Measurements from ENCODE around the gene PPP1R9A.

Gene PPP1R9A

GRCh38 chr7:94940241-94940640 lies 32.8 kb downstream of the PPP1R9A start:
- peaks cover 0 to 6% of the 10 kb centered on the region in 2 donors for H3K4me1 ChIP-seq (ENCODE audit: control insufficient read depth in 1 of 2, insufficient read depth in 2 of 2, low read length in 2 of 2)
- no peak overlapping the region for H3K9ac ChIP-seq (ENCODE audit: low read depth in 1 of 2, low read length in 2 of 2)
- no peak overlapping the region for H3K27ac ChIP-seq (ENCODE audit: low read depth, low read length)
- H3K27me3 ChIP-seq (ENCODE audit: control insufficient read depth in 1 of 2, insufficient read depth in 2 of 2, low read length in 2 of 2), result no peaks in the 10 kb centered on the region
- no peaks in the 10 kb centered on the region for H3K36me3 ChIP-seq (ENCODE audit: control insufficient read depth in 1 of 2, insufficient read depth in 2 of 2, low read length in 2 of 2)
- no peaks in the 10 kb centered on the region for H3K9me3 ChIP-seq (ENCODE audit: control insufficient read depth in 1 of 2, low read length in 2 of 2)
- no peak overlapping the region for H3K4me3 ChIP-seq (ENCODE audit: low read depth in 1 of 2, low read length in 2 of 2)

DNA sequence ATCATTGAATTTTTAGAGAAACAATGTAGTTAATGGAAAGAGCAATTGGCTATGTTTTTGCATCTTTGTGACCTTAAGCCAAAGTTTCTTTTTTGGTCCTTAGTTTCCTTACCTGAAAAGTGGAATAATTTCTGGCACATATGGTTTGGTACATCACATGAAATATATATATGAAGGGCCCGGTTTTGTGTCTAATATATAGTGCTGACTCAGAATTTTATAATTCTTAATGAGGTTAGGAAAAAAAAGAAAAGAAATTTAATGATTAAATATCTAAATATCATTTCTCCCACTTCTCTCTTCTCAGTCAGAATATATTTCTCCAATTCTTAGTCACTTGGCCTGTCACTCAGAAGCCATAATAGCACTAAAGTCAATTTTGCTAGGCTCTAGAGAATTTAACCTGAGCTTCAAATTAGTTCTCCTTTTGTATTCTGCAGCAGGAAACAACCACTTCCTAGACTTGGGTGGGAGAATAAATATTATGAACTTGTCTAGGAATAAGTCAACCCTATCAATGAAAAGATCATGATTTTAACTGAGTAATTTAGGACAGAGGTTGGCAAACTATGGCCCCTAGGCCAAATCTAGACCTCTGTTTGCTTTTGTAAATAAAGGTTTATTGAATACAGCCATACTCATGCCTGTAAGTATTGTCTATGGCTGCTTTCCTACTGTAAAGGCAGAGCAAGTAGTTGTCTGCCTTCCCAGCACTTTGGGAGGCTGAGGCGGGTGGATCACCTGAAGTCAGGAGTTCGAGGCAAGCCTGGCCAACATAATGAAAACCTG lies 34.6 kb downstream of the PPP1R9A start:
- no peak overlapping the region for H3K4me3 ChIP-seq (ENCODE audit: low read depth in 1 of 2, low read length in 2 of 2)
- H3K27me3 ChIP-seq (ENCODE audit: control insufficient read depth in 1 of 2, insufficient read depth in 2 of 2, low read length in 2 of 2), result no peaks in the 10 kb centered on the region
- H3K36me3 ChIP-seq (ENCODE audit: control insufficient read depth in 1 of 2, insufficient read depth in 2 of 2, low read length in 2 of 2), result no peaks in the 10 kb centered on the region
- no peaks in the 10 kb centered on the region for H3K9me3 ChIP-seq (ENCODE audit: control insufficient read depth in 1 of 2, low read length in 2 of 2)
- H3K4me1 ChIP-seq (ENCODE audit: control insufficient read depth in 1 of 2, insufficient read depth in 2 of 2, low read length in 2 of 2), result peaks cover 0 to 6% of the 10 kb centered on the region in 2 donors
- H3K9ac ChIP-seq (ENCODE audit: low read depth in 1 of 2, low read length in 2 of 2), result no peak overlapping the region
- H3K27ac ChIP-seq (ENCODE audit: low read depth, low read length), result no peak overlapping the region

- Histone ChIP-seq H3K36me3 (ENCODE audit: control insufficient read depth in 1 of 2, insufficient read depth in 2 of 2, low read length in 2 of 2) (no peaks in the 10 kb centered on the region), H3K9me3 (ENCODE audit: control insufficient read depth in 1 of 2, low read length in 2 of 2) (no peaks in the 10 kb centered on the region), H3K9ac (ENCODE audit: low read depth in 1 of 2, low read length in 2 of 2) (no peak overlapping the region), H3K27me3 (ENCODE audit: control insufficient read depth in 1 of 2, insufficient read depth in 2 of 2, low read length in 2 of 2) (no peaks in the 10 kb centered on the region), H3K4me3 (ENCODE audit: low read depth in 1 of 2, low read length in 2 of 2) (no peak overlapping the region), H3K27ac (ENCODE audit: low read depth, low read length) (no peak overlapping the region), H3K4me1 (ENCODE audit: control insufficient read depth in 1 of 2, insufficient read depth in 2 of 2, low read length in 2 of 2) (peaks cover 0 to 6% of the 10 kb centered on the region in 2 donors)
These were observed 35.7 kb downstream of the PPP1R9A start for GRCh38 chr7:94943134-94943533.

DNA sequence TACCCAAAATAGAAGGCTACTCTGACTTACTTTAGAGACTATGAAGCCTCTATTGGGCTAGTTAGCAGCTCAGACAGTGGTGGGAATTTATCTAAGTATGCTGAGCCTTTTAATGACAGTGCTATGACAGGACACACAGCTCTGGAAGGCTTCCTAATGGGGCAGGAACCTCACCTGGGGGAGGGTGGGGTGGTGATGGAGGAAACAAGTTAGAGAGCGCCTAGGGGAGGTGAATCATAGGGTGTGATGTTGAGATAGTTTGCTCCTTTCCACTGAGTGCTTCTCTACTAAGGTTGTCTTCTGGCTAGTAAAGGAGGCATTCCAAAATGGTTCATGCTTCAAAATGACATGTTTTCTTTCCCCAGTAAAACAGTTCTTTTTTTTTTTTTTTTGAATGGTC lies 42.1 kb downstream of the PPP1R9A start:
- Histone ChIP-seq H3K9me3 (ENCODE audit: control insufficient read depth in 1 of 2, low read length in 2 of 2) (no peaks in the 10 kb centered on the region), H3K4me3 (ENCODE audit: low read depth in 1 of 2, low read length in 2 of 2) (no peak overlapping the region), H3K27ac (ENCODE audit: low read depth, low read length) (no peak overlapping the region), H3K9ac (ENCODE audit: low read depth in 1 of 2, low read length in 2 of 2) (no peak overlapping the region), H3K4me1 (ENCODE audit: control insufficient read depth in 1 of 2, insufficient read depth in 2 of 2, low read length in 2 of 2) (no peaks in the 10 kb centered on the region), H3K36me3 (ENCODE audit: control insufficient read depth in 1 of 2, insufficient read depth in 2 of 2, low read length in 2 of 2) (no peaks in the 10 kb centered on the region), H3K27me3 (ENCODE audit: control insufficient read depth in 1 of 2, insufficient read depth in 2 of 2, low read length in 2 of 2) (no peaks in the 10 kb centered on the region)

DNA sequence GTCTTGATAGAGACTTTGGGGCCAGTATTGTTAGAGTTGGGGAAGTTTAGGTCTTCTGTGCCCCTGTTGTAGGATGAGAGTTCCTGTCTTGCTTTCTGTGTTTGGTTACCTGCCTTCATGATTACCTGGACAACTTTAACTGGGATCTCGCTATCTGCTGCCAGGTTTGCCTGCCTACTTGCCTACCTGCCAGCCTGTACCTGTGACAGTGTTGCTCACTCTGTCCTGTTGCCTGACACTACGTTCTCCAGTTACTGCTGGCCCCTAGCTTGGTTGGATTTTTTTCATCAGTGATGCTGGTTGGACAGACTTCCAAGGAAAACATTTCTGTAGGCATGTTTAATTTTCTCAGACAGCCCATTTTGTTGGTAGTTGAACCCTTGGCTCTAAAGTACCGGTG lies 48.4 kb downstream of the PPP1R9A start:
- Histone ChIP-seq H3K27ac (ENCODE audit: low read depth, low read length) (no peak overlapping the region), H3K9me3 (ENCODE audit: control insufficient read depth in 1 of 2, low read length in 2 of 2) (no peaks in the 10 kb centered on the region), H3K4me1 (ENCODE audit: control insufficient read depth in 1 of 2, insufficient read depth in 2 of 2, low read length in 2 of 2) (no peaks in the 10 kb centered on the region), H3K9ac (ENCODE audit: low read depth in 1 of 2, low read length in 2 of 2) (no peak overlapping the region), H3K36me3 (ENCODE audit: control insufficient read depth in 1 of 2, insufficient read depth in 2 of 2, low read length in 2 of 2) (no peaks in the 10 kb centered on the region), H3K4me3 (ENCODE audit: low read depth in 1 of 2, low read length in 2 of 2) (no peak overlapping the region), H3K27me3 (ENCODE audit: control insufficient read depth in 1 of 2, insufficient read depth in 2 of 2, low read length in 2 of 2) (no peaks in the 10 kb centered on the region)

DNA sequence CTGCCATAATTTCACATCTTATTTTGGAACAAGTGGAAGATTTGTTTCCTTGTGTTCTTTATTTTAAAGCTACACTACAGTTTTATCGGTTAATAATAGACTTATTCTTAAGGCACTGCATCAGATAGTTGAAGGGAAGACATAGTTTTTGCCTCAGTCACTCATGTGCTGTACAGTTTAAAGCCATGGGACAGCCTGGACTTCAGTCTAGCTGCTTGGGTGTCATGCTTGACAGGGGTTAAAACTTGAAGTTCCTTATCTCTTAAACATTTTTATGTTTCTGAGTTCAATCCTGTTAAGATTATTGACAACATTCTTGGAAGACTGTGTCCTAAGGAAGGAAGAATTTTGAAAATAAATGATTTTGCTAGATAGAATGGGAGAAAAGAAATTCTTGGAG lies 49.7 kb downstream of the PPP1R9A start:
- Histone ChIP-seq H3K36me3 (ENCODE audit: control insufficient read depth in 1 of 2, insufficient read depth in 2 of 2, low read length in 2 of 2) (no peaks in the 10 kb centered on the region), H3K4me1 (ENCODE audit: control insufficient read depth in 1 of 2, insufficient read depth in 2 of 2, low read length in 2 of 2) (no peaks in the 10 kb centered on the region), H3K27ac (ENCODE audit: low read depth, low read length) (no peak overlapping the region), H3K9me3 (ENCODE audit: control insufficient read depth in 1 of 2, low read length in 2 of 2) (no peaks in the 10 kb centered on the region), H3K9ac (ENCODE audit: low read depth in 1 of 2, low read length in 2 of 2) (no peak overlapping the region), H3K27me3 (ENCODE audit: control insufficient read depth in 1 of 2, insufficient read depth in 2 of 2, low read length in 2 of 2) (no peaks in the 10 kb centered on the region), H3K4me3 (ENCODE audit: low read depth in 1 of 2, low read length in 2 of 2) (no peak overlapping the region)

- Histone ChIP-seq H3K27ac (ENCODE audit: low read depth, low read length) (no peak overlapping the region), H3K27me3 (ENCODE audit: control insufficient read depth in 1 of 2, insufficient read depth in 2 of 2, low read length in 2 of 2) (no peaks in the 10 kb centered on the region), H3K36me3 (ENCODE audit: control insufficient read depth in 1 of 2, insufficient read depth in 2 of 2, low read length in 2 of 2) (no peaks in the 10 kb centered on the region), H3K4me1 (ENCODE audit: control insufficient read depth in 1 of 2, insufficient read depth in 2 of 2, low read length in 2 of 2) (no peaks in the 10 kb centered on the region), H3K9me3 (ENCODE audit: control insufficient read depth in 1 of 2, low read length in 2 of 2) (no peaks in the 10 kb centered on the region), H3K4me3 (ENCODE audit: low read depth in 1 of 2, low read length in 2 of 2) (no peak overlapping the region), H3K9ac (ENCODE audit: low read depth in 1 of 2, low read length in 2 of 2) (no peak overlapping the region)
These were observed 55.3 kb downstream of the PPP1R9A start for GRCh38 chr7:94962661-94963060.

DNA sequence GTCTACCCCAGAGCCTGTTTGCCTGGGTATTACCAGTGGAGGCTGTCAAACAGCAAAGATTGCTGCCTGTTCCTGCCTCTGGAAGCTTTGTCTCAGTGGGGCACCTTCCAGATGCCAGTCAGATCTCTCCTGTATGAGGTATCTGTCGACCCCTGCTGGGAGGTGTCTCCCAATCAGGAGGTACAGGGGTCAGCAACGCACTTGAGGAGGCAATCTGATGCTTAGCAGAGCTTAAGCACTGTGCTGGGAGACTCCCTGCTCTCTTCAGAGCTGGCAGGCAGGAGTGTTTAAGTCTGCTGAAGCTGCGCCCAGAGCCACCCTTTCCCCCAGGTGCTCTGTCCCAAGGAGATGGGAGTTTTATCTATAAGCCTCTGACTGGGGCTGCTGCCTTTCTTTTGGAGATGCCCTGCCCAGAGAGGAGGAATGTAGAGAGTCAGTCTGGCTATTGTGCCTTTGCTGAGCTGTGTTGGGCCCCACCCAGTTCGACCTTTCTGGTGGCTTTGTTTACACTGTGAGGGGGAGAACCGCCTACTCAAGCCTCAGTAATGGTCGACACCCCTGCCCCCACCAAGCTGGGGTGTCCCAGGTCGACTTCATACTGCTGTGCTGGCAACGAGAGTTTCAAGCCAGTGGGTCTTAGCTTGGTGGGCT lies 62.2 kb downstream of the PPP1R9A start:
- no peaks in the 10 kb centered on the region for H3K4me1 ChIP-seq (ENCODE audit: control insufficient read depth in 1 of 2, insufficient read depth in 2 of 2, low read length in 2 of 2)
- H3K36me3 ChIP-seq (ENCODE audit: control insufficient read depth in 1 of 2, insufficient read depth in 2 of 2, low read length in 2 of 2), result no peaks in the 10 kb centered on the region
- H3K4me3 ChIP-seq (ENCODE audit: low read depth in 1 of 2, low read length in 2 of 2), result no peak overlapping the region
- H3K9ac ChIP-seq (ENCODE audit: low read depth in 1 of 2, low read length in 2 of 2), result no peak overlapping the region
- H3K27me3 ChIP-seq (ENCODE audit: control insufficient read depth in 1 of 2, insufficient read depth in 2 of 2, low read length in 2 of 2), result no peaks in the 10 kb centered on the region
- no peak overlapping the region for H3K27ac ChIP-seq (ENCODE audit: low read depth, low read length)
- no peaks in the 10 kb centered on the region for H3K9me3 ChIP-seq (ENCODE audit: control insufficient read depth in 1 of 2, low read length in 2 of 2)

- no peaks in the 10 kb centered on the region for H3K9me3 ChIP-seq (ENCODE audit: control insufficient read depth in 1 of 2, low read length in 2 of 2)
- no peak overlapping the region for H3K27ac ChIP-seq (ENCODE audit: low read depth, low read length)
- H3K9ac ChIP-seq (ENCODE audit: low read depth in 1 of 2, low read length in 2 of 2), result no peak overlapping the region
- H3K4me3 ChIP-seq (ENCODE audit: low read depth in 1 of 2, low read length in 2 of 2), result no peak overlapping the region
- no peaks in the 10 kb centered on the region for H3K36me3 ChIP-seq (ENCODE audit: control insufficient read depth in 1 of 2, insufficient read depth in 2 of 2, low read length in 2 of 2)
- no peaks in the 10 kb centered on the region for H3K4me1 ChIP-seq (ENCODE audit: control insufficient read depth in 1 of 2, insufficient read depth in 2 of 2, low read length in 2 of 2)
- H3K27me3 ChIP-seq (ENCODE audit: control insufficient read depth in 1 of 2, insufficient read depth in 2 of 2, low read length in 2 of 2), result no peaks in the 10 kb centered on the region
These were observed 62.7 kb downstream of the PPP1R9A start for GRCh38 chr7:94970085-94970576.

DNA sequence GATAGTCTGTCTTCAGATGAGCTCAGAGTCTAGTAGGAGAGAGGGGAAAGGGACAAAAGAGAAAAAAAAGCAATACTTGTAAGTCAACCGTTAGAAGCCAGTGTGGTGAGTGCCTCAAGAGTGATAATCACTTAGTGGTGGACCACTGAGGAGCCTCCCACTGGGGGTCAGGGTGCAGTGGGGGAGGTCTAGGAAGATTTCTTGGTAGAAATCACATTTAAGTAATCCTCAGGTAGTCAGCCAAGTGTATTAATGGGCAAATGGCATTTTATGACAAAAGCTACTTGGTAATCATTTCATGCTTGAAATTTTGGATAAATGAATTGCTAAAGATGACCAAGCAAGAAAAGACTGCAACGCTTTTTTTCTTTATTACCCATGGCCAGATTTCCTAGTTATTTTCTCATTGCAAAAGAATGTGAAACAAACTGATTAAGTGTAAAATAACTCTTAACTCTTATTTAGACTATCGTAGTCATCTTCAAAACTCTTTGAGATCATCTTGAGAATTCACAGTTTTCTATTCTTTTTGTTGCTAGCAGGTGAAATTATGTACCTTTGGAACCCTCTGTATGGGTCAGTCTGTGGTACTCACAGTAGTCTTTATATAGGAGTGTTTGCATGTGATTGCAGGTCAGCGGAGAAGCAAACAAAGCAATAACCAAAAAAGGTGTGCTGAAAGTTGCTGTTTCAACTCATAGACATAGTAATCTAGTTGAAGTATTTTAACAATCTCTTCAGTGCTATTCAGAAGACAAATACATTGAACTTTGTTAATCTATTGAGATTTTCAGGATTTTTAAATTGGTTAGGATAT lies 63.9 kb downstream of the PPP1R9A start:
- H3K36me3 ChIP-seq (ENCODE audit: control insufficient read depth in 1 of 2, insufficient read depth in 2 of 2, low read length in 2 of 2), result no peaks in the 10 kb centered on the region
- H3K27ac ChIP-seq (ENCODE audit: low read depth, low read length), result no peak overlapping the region
- H3K9ac ChIP-seq (ENCODE audit: low read depth in 1 of 2, low read length in 2 of 2), result no peak overlapping the region
- H3K9me3 ChIP-seq (ENCODE audit: control insufficient read depth in 1 of 2, low read length in 2 of 2), result no peaks in the 10 kb centered on the region
- H3K27me3 ChIP-seq (ENCODE audit: control insufficient read depth in 1 of 2, insufficient read depth in 2 of 2, low read length in 2 of 2), result no peaks in the 10 kb centered on the region
- H3K4me3 ChIP-seq (ENCODE audit: low read depth in 1 of 2, low read length in 2 of 2), result no peak overlapping the region
- H3K4me1 ChIP-seq (ENCODE audit: control insufficient read depth in 1 of 2, insufficient read depth in 2 of 2, low read length in 2 of 2), result no peaks in the 10 kb centered on the region

Measured in duodenal mucosa (tissue), 2 donors.